ENCODE results near the gene ARSG. TPM values are rescaled to one million over a fixed set of nuclear protein-coding genes. Genes with fewer than 3 reads are reported as not detected.

ARSG gene
- total and polyA plus RNA-seq, 2 of the 13 experiments (the other 11 are each of a cell fraction or from before 2014, with no cell fraction given), result 3.7 to 15.2 TPM

GRCh38 chr17:68457539-68458259 lies 166.4 kb downstream of the ARSG start (continued):
- TF ChIP-seq ZNF710 (CRISPR knock-in tag; IDR thresholded peaks at IDR 0.05; ENCODE audit: borderline replicate concordance), result peak; percentile 66
- no peak for TF ChIP-seq THYN1 (CRISPR knock-in tag; IDR thresholded peaks at IDR 0.05; ENCODE audit: borderline replicate concordance, low read depth)
- 0 out of 2 replicates have a peak, but pooled peaks have one; percentile 70 for TF ChIP-seq LRRFIP1 (CRISPR knock-in tag; conservative IDR thresholded peaks at IDR 0.05)
- TF ChIP-seq ZNF383 (CRISPR knock-in tag; IDR thresholded peaks at IDR 0.05; ENCODE audit: borderline replicate concordance), result no peak
- no peak for TF ChIP-seq ZNF773 (CRISPR knock-in tag; IDR thresholded peaks at IDR 0.05; ENCODE audit: borderline replicate concordance)
- peak; percentile 51 for TF ChIP-seq YY1 (IDR thresholded peaks at IDR 0.05; ENCODE audit: insufficient read depth, insufficient replicate concordance, low read depth, low read length)
- TF ChIP-seq SAP130 (CRISPR knock-in tag; IDR thresholded peaks at IDR 0.05; ENCODE audit: low read depth), result peak; percentile 100
- TF ChIP-seq ZSCAN31 (CRISPR knock-in tag; IDR thresholded peaks at IDR 0.05; ENCODE audit: low read depth), result peak; percentile 92
- TF ChIP-seq PATZ1 (CRISPR knock-in tag; IDR thresholded peaks at IDR 0.05), result peak; percentile 77
- TF ChIP-seq DBP (CRISPR knock-in tag; IDR thresholded peaks at IDR 0.05; ENCODE audit: not compliant biosample characterization), result no peak
- TF ChIP-seq ZNF263 (CRISPR knock-in tag; IDR thresholded peaks at IDR 0.05), result no peak
- TF ChIP-seq ZBTB14 (CRISPR knock-in tag; IDR thresholded peaks at IDR 0.05), result no peak
- TF ChIP-seq ZNF530 (CRISPR knock-in tag; IDR thresholded peaks at IDR 0.05; ENCODE audit: low read depth), result no peak
- peak; percentile 87; the same call in 1 of the 2 replicates for TF ChIP-seq ZNF44 (CRISPR knock-in tag; IDR thresholded peaks at IDR 0.05)
- peak; percentile 81 for TF ChIP-seq RFX5 (IDR thresholded peaks at IDR 0.05; ENCODE audit: low read depth, low read length)
- TF ChIP-seq HOXA5 (CRISPR knock-in tag; IDR thresholded peaks at IDR 0.05), result peak; percentile 68; the same call in 1 of the 2 replicates
